ENCODE results near the gene ACIN1.

- TF ChIP-seq POLR2AphosphoS5 (IDR thresholded peaks at IDR 0.05) (no peak), CTCF (IDR thresholded peaks at IDR 0.05) (no peak), EP300 (IDR thresholded peaks at IDR 0.05) (no peak), POLR2A (IDR thresholded peaks at IDR 0.05) (no peak)
Observed at GRCh38 chr14:23137813-23138535, 43.0 kb upstream of the ACIN1 start.
